ENCODE data around the gene CROCC2.

DNA sequence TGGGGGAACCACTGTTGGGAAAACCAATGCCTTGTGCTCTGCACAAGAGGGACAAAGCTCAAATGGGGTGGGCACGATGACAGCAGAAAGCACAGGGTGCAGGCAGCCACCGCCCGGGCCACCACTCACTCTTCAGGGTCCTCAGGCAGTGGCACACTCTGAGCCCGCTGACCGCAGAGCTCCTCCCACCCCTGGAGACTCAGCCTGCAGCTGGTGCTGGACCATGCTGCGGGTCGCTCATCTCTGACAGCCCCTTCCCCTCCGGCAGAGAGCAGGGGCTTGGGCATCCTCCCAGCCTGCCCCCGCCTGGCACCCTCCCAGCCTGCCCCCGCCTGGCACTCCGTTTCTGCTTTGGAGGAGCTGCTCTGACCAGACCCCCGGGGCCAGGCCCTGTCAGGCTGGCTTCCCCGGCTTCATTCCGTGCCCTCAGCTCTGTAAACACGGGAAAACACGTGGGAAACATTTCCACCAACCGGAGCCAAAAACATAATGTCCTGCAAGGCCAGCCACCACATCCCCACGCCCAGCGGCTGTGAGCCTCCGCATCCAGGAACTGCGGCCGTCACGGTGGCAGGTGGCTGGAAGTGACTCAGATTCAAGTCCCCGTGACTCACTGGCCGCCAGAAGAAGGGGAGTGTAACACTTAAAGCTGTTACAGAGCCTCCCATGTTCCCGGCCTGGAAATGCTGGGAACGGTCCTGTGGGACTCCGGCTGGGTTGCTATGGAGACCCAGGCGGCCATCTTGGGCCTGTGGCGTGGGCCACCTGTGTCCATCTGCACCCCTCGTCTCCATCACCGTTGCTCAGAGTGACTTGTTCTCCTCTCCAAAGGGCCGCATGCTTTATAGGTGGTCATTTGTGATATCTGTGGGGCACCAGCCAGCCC, 85.5 kb downstream of the CROCC2 start:
- TF ChIP-seq, protein P1, sequence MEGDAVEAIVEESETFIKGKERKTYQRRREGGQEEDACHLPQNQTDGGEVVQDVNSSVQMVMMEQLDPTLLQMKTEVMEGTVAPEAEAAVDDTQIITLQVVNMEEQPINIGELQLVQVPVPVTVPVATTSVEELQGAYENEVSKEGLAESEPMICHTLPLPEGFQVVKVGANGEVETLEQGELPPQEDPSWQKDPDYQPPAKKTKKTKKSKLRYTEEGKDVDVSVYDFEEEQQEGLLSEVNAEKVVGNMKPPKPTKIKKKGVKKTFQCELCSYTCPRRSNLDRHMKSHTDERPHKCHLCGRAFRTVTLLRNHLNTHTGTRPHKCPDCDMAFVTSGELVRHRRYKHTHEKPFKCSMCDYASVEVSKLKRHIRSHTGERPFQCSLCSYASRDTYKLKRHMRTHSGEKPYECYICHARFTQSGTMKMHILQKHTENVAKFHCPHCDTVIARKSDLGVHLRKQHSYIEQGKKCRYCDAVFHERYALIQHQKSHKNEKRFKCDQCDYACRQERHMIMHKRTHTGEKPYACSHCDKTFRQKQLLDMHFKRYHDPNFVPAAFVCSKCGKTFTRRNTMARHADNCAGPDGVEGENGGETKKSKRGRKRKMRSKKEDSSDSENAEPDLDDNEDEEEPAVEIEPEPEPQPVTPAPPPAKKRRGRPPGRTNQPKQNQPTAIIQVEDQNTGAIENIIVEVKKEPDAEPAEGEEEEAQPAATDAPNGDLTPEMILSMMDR (IDR thresholded peaks at IDR 0.05 in 4 of 5, conservative IDR thresholded peaks at IDR 0.05 in 1 of 5): no peak
- peak; percentile 24 to 67 for TF ChIP-seq POLR2A (IDR thresholded peaks at IDR 0.05)
